GM19099 (cell line): ENCODE results near the gene CDKN2B-AS1.

Experiments
- POLR2A ChIP-seq: IDR thresholded peaks from 3 replicates; pipeline ENCODE4 v1.6.1; 2011; ENCODE audit warnings: low read depth; ENCODE audit not compliant: insufficient read length; ENCODE audit errors: extremely low read depth

CDKN2B-AS1 gene

GRCh38 chr9:21994556-21995005 lies at the start of gene CDKN2B-AS1:
Gene CDKN2B-AS1, plus strand, starts transcription at chr9:21994791.
- TF ChIP-seq POLR2A: no peak

DNA sequence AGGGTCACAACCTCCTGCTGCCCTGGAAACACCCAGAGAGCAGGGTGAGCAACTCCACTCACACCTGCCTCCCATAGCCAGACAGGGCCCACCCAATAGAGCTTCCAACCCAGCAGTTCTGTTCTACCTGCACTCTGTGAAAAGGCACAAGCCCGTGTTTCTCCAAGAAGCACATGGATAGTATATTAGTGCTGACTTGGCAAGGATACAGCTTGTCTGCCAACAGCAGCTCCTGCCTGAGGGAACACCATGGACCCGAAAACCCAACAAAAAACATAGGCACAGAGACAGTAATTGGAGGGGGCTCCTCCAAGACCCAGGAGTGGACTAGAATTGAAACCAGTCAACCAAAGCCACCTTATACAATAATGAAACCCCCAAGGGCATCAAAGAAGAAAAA lies 49.0 kb upstream of the CDKN2B-AS1 start:
- no peak for TF ChIP-seq POLR2A

DNA sequence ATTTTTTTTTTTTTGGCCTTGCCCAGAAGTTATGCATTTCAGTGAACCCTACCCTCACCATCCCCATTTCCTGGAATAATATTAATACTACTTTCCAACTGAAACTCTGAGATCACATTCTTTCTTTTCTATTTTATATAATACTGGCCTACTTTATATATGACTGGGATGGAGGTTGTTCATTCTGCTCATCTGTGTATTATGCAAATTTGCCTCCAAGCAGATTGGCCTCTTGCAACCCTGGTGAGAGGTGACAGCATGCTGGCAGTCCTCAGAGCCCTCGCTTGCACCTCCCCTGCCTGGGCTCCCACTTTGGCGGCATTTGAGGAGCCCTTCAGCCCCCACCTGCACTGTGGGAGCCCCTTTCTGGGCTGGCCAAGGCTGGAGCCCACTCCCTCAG lies 35.8 kb upstream of the CDKN2B-AS1 start:
- TF ChIP-seq POLR2A: no peak

DNA sequence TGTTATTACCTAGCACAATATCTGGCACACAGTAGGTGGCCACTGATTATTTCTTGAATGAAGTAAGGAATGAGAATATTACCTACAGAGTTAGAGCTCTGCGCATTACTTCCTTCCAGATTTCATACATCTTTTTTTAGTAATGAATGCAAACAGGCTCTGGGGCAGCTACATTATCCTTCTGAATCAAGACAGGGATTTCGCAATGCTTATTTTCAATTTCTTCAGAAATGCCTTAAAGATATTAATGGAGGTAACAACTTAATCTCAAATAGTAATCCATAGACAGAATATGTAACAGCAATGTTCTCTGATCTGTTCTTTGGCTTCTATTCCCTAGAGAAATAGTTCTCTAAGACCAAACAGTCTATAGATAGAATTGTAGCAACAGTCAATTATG lies 33.0 kb upstream of the CDKN2B-AS1 start:
- no peak for TF ChIP-seq POLR2A

DNA sequence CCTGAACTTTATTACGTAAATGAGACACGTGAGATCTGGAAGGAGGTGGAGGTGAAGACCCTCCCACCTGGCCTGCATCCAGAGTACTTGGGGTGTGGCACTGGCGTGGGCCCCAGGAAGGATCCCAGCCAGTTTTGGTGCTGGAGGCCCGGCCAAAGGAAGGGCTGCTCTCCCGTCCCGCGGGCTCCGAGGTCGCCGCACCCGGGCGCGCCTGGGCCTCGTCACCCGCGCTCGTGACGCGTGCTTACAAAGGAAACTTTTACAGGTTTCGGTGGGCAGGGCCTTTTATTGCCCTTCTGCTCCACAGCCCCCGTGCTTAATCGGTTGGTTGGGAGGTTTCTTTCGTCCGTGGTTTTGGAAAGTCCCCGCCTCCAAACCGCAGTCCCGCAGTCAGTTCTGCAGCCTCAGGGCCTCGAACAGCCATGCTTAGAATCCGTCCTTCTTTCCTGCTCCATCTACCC lies 29.6 kb upstream of the CDKN2B-AS1 start:
- TF ChIP-seq POLR2A: no peak

GRCh38 chr9:21965401-21965951 lies 29.1 kb upstream of the CDKN2B-AS1 start:
- no peak for TF ChIP-seq POLR2A

- no peak for TF ChIP-seq POLR2A
These were observed 28.3 kb upstream of the CDKN2B-AS1 start for GRCh38 chr9:21966140-21966851.

DNA sequence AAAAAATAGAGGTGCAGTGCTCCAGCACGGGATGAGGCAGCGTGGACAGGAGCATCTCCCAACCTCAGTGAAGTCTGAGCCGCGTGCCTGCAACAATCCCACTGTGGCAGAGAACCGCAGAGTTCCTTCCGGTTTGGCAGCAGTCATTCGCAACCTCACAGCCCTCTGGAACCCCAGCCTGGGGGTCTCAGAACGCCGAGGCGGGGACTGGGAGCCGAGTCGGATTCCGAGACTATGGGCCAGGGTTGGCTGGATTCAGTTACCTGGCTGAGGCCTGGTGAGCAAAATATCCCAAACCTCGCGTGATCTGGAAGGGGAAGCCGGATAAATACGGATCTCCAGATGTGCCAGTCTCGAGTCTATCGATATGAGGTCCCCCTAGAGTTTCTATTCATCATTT lies 27.4 kb upstream of the CDKN2B-AS1 start:
- no peak for TF ChIP-seq POLR2A

DNA sequence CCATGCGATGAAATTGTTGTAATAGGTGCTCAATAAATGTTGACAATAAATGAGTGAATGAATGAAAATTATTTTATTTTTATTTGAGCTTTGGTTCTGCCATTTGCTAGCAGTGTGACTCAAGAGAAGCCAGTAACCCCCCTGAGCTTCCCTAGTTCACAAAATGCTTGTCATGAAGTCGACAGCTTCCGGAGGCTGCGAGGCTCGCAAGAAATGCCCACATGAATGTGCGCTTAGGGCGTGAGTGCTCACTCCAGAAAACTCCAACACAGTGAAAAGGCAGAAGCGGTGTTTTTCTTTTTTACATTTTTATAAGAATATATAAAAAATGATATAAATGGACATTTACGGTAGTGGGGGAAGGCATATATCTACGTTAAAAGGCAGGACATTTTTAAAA lies 26.9 kb upstream of the CDKN2B-AS1 start:
- TF ChIP-seq POLR2A: no peak

DNA sequence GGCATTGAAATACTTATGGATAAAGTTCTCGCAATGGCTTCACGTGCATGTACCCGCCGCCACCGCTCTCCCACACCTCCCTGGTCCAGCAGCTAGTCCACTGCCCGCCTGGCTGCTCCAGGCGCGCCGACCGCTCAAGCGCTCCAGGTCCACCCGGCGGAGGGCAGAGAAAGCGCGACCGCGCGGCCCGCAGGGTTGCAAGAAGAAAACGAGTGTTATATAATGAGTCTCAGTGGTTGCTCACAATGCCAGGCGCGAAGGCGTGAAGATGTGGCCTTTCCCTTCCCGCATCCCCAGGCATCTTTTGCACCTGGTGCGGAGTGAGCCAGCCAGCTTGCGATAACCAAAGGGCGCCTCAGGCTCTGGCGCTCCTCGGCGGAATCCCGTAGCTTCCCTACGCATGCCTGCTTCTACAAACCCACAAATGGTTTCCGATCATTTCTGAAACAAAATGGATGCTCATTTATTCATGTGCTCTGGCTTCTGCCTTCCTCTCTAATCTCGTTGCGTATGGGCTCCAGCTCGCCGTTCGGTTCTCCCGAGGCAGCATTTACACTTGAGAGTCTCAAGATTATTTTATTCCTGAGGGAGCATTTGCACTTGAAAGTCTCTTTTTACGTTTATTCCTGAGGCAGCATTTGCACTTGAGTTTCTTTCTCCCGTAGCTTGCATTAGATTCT lies 26.1 kb upstream of the CDKN2B-AS1 start:
- TF ChIP-seq POLR2A: no peak

- no peak for TF ChIP-seq POLR2A
These were observed 25.3 kb upstream of the CDKN2B-AS1 start for GRCh38 chr9:21969011-21969940.

DNA sequence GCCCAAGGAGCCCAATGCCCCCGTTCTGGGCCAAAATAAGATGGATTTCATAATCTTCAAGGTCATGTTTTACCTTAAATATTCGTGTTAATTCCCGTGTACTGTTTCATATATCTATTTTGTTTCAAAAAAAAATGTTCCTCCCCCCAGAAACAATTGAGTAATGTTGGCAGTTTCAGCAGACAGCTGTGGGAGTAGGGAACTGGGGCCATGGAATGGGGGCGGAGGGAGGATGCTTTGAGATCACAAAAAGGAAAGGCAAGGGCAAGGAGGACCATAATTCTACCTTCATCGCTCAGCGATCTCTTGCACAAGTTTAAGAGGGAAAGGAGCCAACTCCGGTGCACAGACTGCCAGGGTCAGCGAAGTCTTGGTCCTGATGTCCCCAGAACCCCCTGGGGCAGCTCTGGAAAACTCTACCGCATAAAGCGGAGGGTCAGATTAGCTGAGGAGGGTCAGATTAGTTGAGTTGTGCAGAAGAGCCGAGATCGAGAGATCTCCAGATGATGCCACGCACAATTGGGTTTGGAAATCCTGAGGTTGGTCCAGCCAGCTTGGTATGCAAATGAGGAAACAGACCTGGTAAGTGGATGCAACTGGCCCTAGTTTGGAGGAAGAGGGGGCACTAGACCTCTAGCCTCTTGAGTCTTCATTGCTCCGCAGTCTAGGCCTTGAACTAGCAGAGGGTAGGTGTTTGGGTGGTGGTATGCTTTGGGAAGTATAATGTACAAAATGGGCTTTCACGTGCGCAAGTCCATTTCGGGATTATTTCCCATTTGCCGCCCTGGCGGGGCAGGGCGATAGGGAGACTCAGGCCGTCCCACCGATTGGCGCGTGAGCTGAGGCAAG lies 24.4 kb upstream of the CDKN2B-AS1 start:
- TF ChIP-seq POLR2A: no peak

DNA sequence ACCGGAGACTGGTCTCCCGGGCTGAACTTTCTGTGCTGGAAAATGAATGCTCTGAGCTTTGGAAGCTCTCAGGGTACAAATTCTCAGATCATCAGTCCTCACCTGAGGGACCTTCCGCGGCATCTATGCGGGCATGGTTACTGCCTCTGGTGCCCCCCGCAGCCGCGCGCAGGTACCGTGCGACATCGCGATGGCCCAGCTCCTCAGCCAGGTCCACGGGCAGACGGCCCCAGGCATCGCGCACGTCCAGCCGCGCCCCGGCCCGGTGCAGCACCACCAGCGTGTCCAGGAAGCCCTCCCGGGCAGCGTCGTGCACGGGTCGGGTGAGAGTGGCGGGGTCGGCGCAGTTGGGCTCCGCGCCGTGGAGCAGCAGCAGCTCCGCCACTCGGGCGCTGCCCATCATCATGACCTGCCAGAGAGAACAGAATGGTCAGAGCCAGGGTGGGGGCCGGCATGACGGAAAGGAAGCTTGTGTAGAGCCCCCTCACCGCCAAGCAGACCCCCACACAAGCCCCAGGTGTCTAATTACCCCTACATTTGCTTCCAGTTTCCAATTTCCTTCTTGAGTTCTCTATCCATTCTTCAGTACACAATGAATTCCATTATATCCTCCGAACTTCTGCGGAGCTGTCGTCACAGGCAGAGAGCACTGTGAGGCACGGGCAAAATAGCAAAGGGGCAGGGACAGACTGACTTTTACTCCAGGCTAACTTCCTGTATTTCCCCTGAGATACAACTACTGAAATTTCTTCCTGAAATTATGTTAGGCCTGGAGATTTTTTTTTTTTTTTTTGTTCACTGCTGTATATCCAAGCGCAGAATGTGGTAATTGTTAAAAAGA lies 23.6 kb upstream of the CDKN2B-AS1 start:
- TF ChIP-seq POLR2A: no peak
